ENCODE results near the gene PLA2G6.

- TF ChIP-seq CTCF (IDR thresholded peaks at IDR 0.05) = no peak
- TF ChIP-seq POLR2AphosphoS5 (IDR thresholded peaks at IDR 0.05) = no peak
These were observed 18.5 kb downstream of the PLA2G6 start for GRCh38 chr22:38162881-38163843.

All from breast epithelium (tissue), 3 donors.